K562 (cell line): ENCODE measurements around the gene LMNA. TPM values are rescaled to one million over a fixed set of nuclear protein-coding genes. Genes with fewer than 3 reads are reported as not detected.

Experiments used
- ATAC-seq: fragments of 200-7000 bp; cut with Tn5 transposase; 3 replicates; pipeline ENCODE4 v1.9.1; 2020; ENCODE audit warnings: moderate library complexity
- BruUV-seq: library from RNA; stranded (reverse); fragments of 400-500 nt; replicated peaks from 2 replicates; lab custom pipeline; 2021; lab: Mats Ljungman, UMichigan
- CTCF ChIA-PET: fragments of 300-600 bp; formaldehyde crosslinking; extraction: SDS; loops from one replicate; lab custom pipeline; 2021; ENCODE audit warnings: low intra/inter-chr PET ratio; lab: Yijun Ruan, JAX
- POLR2A ChIA-PET: fragments of 300-600, 350-650 bp; sonication (Branson Sonifier 250); formaldehyde crosslinking; extraction: SDS; loops from one replicate; lab custom pipeline; 2021; ENCODE audit warnings: antibody characterized with exemption, inconsistent platforms; lab: Yijun Ruan, JAX
- DNase-seq, 4 experiments: peaks; one replicate each; pipeline versions ENCODE4 v3.0.0 to v3.0.0-alpha.2; 2011 to 2018; ENCODE audit warnings: low spot score in 3 of 4, mixed read lengths in 3 of 4; ENCODE audit errors: extremely low read depth in 1 of 4
- FAIRE-seq: peaks from 2 replicates; lab custom pipeline; 2011; peaks lifted over from hg19 to GRCh38; lab: Jason Lieb, UNC
- H2AFZ ChIP-seq: 2 replicates; pipeline ENCODE4 v1.6.0; 2011; ENCODE audit warnings: low read depth, low read length, control low read depth, inconsistent platforms
- H3K27ac ChIP-seq: fragments of 200-600 bp; 3 replicates; pipeline ENCODE4 v1.8.0; 2011; ENCODE audit warnings: low read depth, mild to moderate bottlenecking, control low read depth, inconsistent platforms, low read length, moderate library complexity, mixed read lengths; ENCODE audit errors: extremely low read depth
- H3K27me3 ChIP-seq, 2 experiments: fragments of 300-600 bp in 1 of 2; 2 replicates in 1 of 2; 3 replicates in 1 of 2; pipeline versions ENCODE4 v1.6.0 to v1.8.0; 2011; ENCODE audit warnings: inconsistent platforms in 2 of 2, low read length in 2 of 2, mild to moderate bottlenecking in 1 of 2, mixed read lengths in 1 of 2, moderate library complexity in 1 of 2; ENCODE audit not compliant: control insufficient read depth in 2 of 2, insufficient read depth in 2 of 2
- H3K36me3 ChIP-seq: fragments of 300-600 bp; 3 replicates; pipeline ENCODE4 v1.8.0; 2011; ENCODE audit warnings: mild to moderate bottlenecking, low read length, inconsistent platforms; ENCODE audit not compliant: control insufficient read depth, insufficient read depth
- H3K4me1 ChIP-seq, 2 experiments: fragments of 200-600 bp in 1 of 2; replicated peaks in 1 of 2; 2 replicates in 1 of 2; 3 replicates in 1 of 2; pipeline versions ENCODE4 v1.5.1 to v1.8.0; 2011; ENCODE audit warnings: inconsistent platforms in 2 of 2, low read length in 2 of 2, mild to moderate bottlenecking in 1 of 2, mixed read lengths in 1 of 2, moderate library complexity in 1 of 2; ENCODE audit not compliant: control insufficient read depth in 2 of 2, insufficient read depth in 2 of 2
- H3K4me2 ChIP-seq: 2 replicates; pipeline ENCODE4 v1.6.1; 2011; ENCODE audit warnings: low read length, control low read depth, inconsistent platforms, mixed read lengths; ENCODE audit not compliant: insufficient read depth
- H3K4me3 ChIP-seq: fragments of 200-600 bp; sonication (generic), shearing (Covaris generic); 2 replicates; pipeline ENCODE4 v1.5.1; 2016; ENCODE audit warnings: control low read depth, inconsistent platforms
- H3K79me2 ChIP-seq: fragments of 200-600 bp; 3 replicates; pipeline ENCODE4 v1.8.0; 2011; ENCODE audit warnings: low read length, inconsistent platforms; ENCODE audit not compliant: control insufficient read depth, insufficient read depth
- H3K9ac ChIP-seq, 2 experiments: 2 replicates each; pipeline versions ENCODE4 v1.6.0 to v1.6.1; 2011; ENCODE audit warnings: low read depth in 2 of 2, low read length in 2 of 2, control low read depth in 1 of 2, inconsistent platforms in 1 of 2, mild to moderate bottlenecking in 1 of 2, mixed read lengths in 1 of 2; ENCODE audit not compliant: insufficient read depth in 1 of 2
- H3K9me1 ChIP-seq: one replicate; pipeline ENCODE4 v1.6.0; 2011; ENCODE audit warnings: inconsistent platforms, mild to moderate bottlenecking, low read length, moderate library complexity; ENCODE audit not compliant: control insufficient read depth, insufficient read depth
- H3K9me3 ChIP-seq: replicated peaks from 2 replicates; pipeline ENCODE4 v1.5.1; 2011; ENCODE audit warnings: low read depth, low read length, inconsistent platforms; ENCODE audit not compliant: control insufficient read depth, insufficient read depth
- H4K20me1 ChIP-seq: replicated peaks from 2 replicates; pipeline ENCODE4 v1.6.1; 2011; ENCODE audit warnings: low read length, inconsistent platforms, mixed read lengths; ENCODE audit not compliant: control insufficient read depth, insufficient read depth
- ARNT ChIP-seq, 2 experiments: fragments of 450-650 bp; IDR thresholded peaks; 2 replicates each; pipeline ENCODE4 v1.6.1; 2016; ENCODE audit warnings: mild to moderate bottlenecking in 1 of 2
- ATF4 ChIP-seq: fragments of 450-650 bp; formaldehyde crosslinking; IDR thresholded peaks from 2 replicates; pipeline ENCODE4 v1.4.0; 2022; ENCODE audit warnings: mild to moderate bottlenecking, moderate library complexity
- CREB3L1 ChIP-seq: fragments of 450-650 bp; IDR thresholded peaks from 2 replicates; pipeline ENCODE4 v1.6.1; 2014; ENCODE audit warnings: low read depth, mild to moderate bottlenecking, moderate library complexity, borderline replicate concordance
- CTCF ChIP-seq, 3 experiments: IDR thresholded peaks in 2 of 3; conservative IDR thresholded peaks in 1 of 3; 2 replicates each; pipeline ENCODE4 v1.5.1; 2011 to 2012; ENCODE audit warnings: low read length in 3 of 3, mild to moderate bottlenecking in 3 of 3, control low read depth in 2 of 3, improper control_type of control experiment in 1 of 3, inconsistent platforms in 1 of 3, low read depth in 1 of 3, mixed read lengths in 1 of 3, moderate library complexity in 1 of 3; ENCODE audit not compliant: insufficient read depth in 2 of 3
- GTF2E2 ChIP-seq: fragments of 200-800 bp; sonication (Bioruptor generic); IDR thresholded peaks from 2 replicates; pipeline ENCODE4 v1.6.1; 2016; ENCODE audit warnings: missing genetic modification characterization, missing compliant biosample characterization
- HBP1 ChIP-seq: fragments of 450-650 bp; formaldehyde crosslinking; IDR thresholded peaks from 2 replicates; pipeline ENCODE4 v1.4.0; 2022; ENCODE audit warnings: missing genetic modification characterization
- KHSRP ChIP-seq: fragments of 450-650 bp; IDR thresholded peaks from 2 replicates; pipeline ENCODE4 v1.6.1; 2017
- NELFE ChIP-seq: IDR thresholded peaks from 2 replicates; pipeline ENCODE4 v1.6.1; 2011; ENCODE audit warnings: mild to moderate bottlenecking; ENCODE audit not compliant: insufficient read depth, insufficient read length
- PHB ChIP-seq: fragments of 250-450 bp; sonication (Bioruptor Pico); IDR thresholded peaks from 2 replicates; pipeline ENCODE4 v1.5.0; 2021
- THRB ChIP-seq: fragments of 450-650 bp; formaldehyde crosslinking; conservative IDR thresholded peaks from 2 replicates; pipeline ENCODE4 v1.4.0; 2022; ENCODE audit warnings: mild to moderate bottlenecking, missing genetic modification characterization
- WGBS: fragments of 100-300 bp; shearing (Covaris generic); methylation state at CpG from one replicate; pipeline ENCODE4 v1.1.6; 2016; ENCODE audit warnings: low coverage, mixed read lengths; ENCODE audit not compliant: insufficient coverage; ENCODE audit errors: missing lambda C conversion rate; 5-methylcytosine and 5-hydroxymethylcytosine counted together
- in situ Hi-C: fragments of 300-500 bp; cut with MboI; formaldehyde crosslinking; loops from 4 replicates; pipeline ENCODE4 v1.15.0; 2018; ENCODE audit warnings: inconsistent platforms, mixed read lengths
- intact Hi-C: fragments of 100-400 bp; cut with micrococcal nuclease; formaldehyde crosslinking; loops from 2 replicates; pipeline ENCODE4 v1.14.2; 2022
- polyA plus RNA-seq, 8 experiments: library from polyadenylated mRNA; depleted of rRNA in 4 of 8; stranded (reverse) in 5 of 8; unstranded in 3 of 8; fragments of >200 nt; fragmentation: Nextera tagmentation in 2 of 8; fragmentation: Illumina TruSeq in 1 of 8; extraction: Ambion mirVana in 2 of 8; extraction: Trizol in 1 of 8; gene quantifications; 2 replicates each; pipeline versions ENCODE4 v1.2.1 to v1.2.3, GENCODE V29; 2011 to 2014; ENCODE audit warnings: inconsistent platforms in 1 of 8, missing spikeins in 1 of 8
- total RNA-seq, 7 experiments: library from RNA; depleted of rRNA in 6 of 7; stranded (reverse); fragments of >200 nt in 6 of 7; fragmentation: Illumina TruSeq in 2 of 7; extraction: Trizol in 2 of 7; gene quantifications; 2 replicates each; pipeline versions ENCODE4 v1.2.1 to v1.2.3, GENCODE V29; 2011 to 2021; ENCODE audit warnings: low replicate concordance in 1 of 7

The LMNA gene
- total and polyA plus RNA-seq, 9 of the 15 experiments (the other 6 are each of a cell fraction or from before 2014, with no cell fraction given): 1.00 to 347 (median 88.2) TPM

GRCh38 chr1:156104861-156105832 lies 9.4 kb upstream of the LMNA start:
- BruUV-seq: no TSS peak
- no peak for FAIRE-seq
- Histone ChIP-seq H3K79me2 (peaks cover 4% of the 10 kb centered on the region; the same call in 1 of the 3 replicates), H3K36me3 (no peaks in the 10 kb centered on the region), H3K27me3 (no peaks in the 10 kb centered on the region), H3K9me1 (peaks cover 7% of the 10 kb centered on the region), H3K27ac (peak overlapping the region; percentile 97), H3K9ac (peak overlapping the region; percentile 90 to 92), H3K4me1 (peaks cover 33 to 55% of the 10 kb centered on the region in 2 experiments), H3K4me3 (peak overlapping the region; percentile 32; the same call in 1 of the 2 replicates), H2AFZ (peak overlapping the region; percentile 89), H3K9me3 (no peaks in the 10 kb centered on the region), H4K20me1 (no peaks in the 10 kb centered on the region), H3K4me2 (peak overlapping the region; percentile 94)
- CTCF ChIA-PET: no interaction called here
- intact Hi-C loops: no loop called here
- in situ Hi-C loops: no loop called here
- peak in 2 of 4 experiments; percentile 48 to 50 for DNase-seq
- 44% methylated on average over 11 of the region's 11 CpGs for WGBS
- POLR2A ChIA-PET: interaction anchor here (0.6 to 12.5 kb wide), 8 partner anchors 8 to 222 kb away, joined by 3 to 164 read pairs (median 4); partner anchors contain the start of genes LMNA and PMF1
- peak; percentile 32 for ATAC-seq
- no peak for TF ChIP-seq ARNT (IDR thresholded peaks at IDR 0.05)
- no peak for TF ChIP-seq PHB (CRISPR knock-in tag)
- TF ChIP-seq THRB (CRISPR knock-in tag): no peak
- 0 out of 6 replicates have a peak, but pooled peaks of 1 of the 3 experiments have one; percentile 6 for TF ChIP-seq CTCF (IDR thresholded peaks at IDR 0.05 in 2 of 3, conservative IDR thresholded peaks at IDR 0.05 in 1 of 3; ENCODE audit: insufficient read depth in 2 of 3, low read depth in 1 of 3, low read length in 3 of 3)
- no peak for TF ChIP-seq KHSRP
- TF ChIP-seq ATF4 (CRISPR knock-in tag): peak; percentile 40; the same call in 1 of the 2 replicates
- TF ChIP-seq GTF2E2 (tag): peak; percentile 45; the same call in 1 of the 2 replicates
- no peak for TF ChIP-seq NELFE
- TF ChIP-seq CREB3L1: no peak
- no peak for TF ChIP-seq HBP1 (CRISPR knock-in tag)
